Caco-2 (cell line): ENCODE data around the gene ADGRL4. TPM values are rescaled to one million over a fixed set of nuclear protein-coding genes. Genes with fewer than 3 reads are reported as not detected.

Experiments used
- BruUV-seq: library from RNA; stranded (reverse); fragments of 400-500 nt; replicated peaks from 2 replicates; lab custom pipeline; 2021; lab: Mats Ljungman, UMichigan
- CTCF ChIA-PET: fragments of 300-600 bp; sonication (Branson Sonifier 250); formaldehyde crosslinking; loops from one replicate; lab custom pipeline; 2022; ENCODE audit warnings: antibody characterized with exemption; lab: Charles Lee
- POLR2A ChIA-PET: fragments of 300-600 bp; sonication (Branson Sonifier 250); formaldehyde crosslinking; loops from one replicate; lab custom pipeline; 2022; ENCODE audit warnings: antibody characterized with exemption; lab: Charles Lee
- DNase-seq, 2 experiments: peaks; one replicate each; pipeline versions ENCODE4 v3.0.0 to v3.0.0-alpha.2; 2020 to 2022
- H3K27me3 ChIP-seq: replicated peaks from 2 replicates; pipeline ENCODE4 v1.6.0; 2011; ENCODE audit warnings: low read length; ENCODE audit not compliant: control insufficient read depth, insufficient read depth
- H3K36me3 ChIP-seq: 2 replicates; pipeline ENCODE4 v1.5.1; 2011; ENCODE audit warnings: low read length; ENCODE audit not compliant: control insufficient read depth, insufficient read depth
- H3K4me1 ChIP-seq: fragments of 250-450 bp; sonication (Bioruptor Pico); 2 replicates; pipeline ENCODE4 v1.5.1; 2020; ENCODE audit warnings: mild to moderate bottlenecking
- H3K4me3 ChIP-seq: 2 replicates; pipeline ENCODE4 v1.5.1; 2011; ENCODE audit warnings: low read depth, mild to moderate bottlenecking, control low read depth, low read length
- H3K9me3 ChIP-seq: fragments of 250-450 bp; sonication (Bioruptor Pico); 2 replicates; pipeline ENCODE4 v1.5.1; 2020; ENCODE audit warnings: mild to moderate bottlenecking, moderate library complexity
- H3K27ac Mint-ChIP-seq: one replicate; pipeline ENCODE4 v1.8.0; 2022; ENCODE audit warnings: mixed read lengths; ENCODE audit not compliant: unreplicated experiment
- H3K27me3 Mint-ChIP-seq: one replicate; pipeline ENCODE4 v1.8.0; 2022; ENCODE audit warnings: mixed read lengths; ENCODE audit not compliant: insufficient read depth, unreplicated experiment
- H3K36me3 Mint-ChIP-seq: one replicate; pipeline ENCODE4 v1.8.0; 2022; ENCODE audit warnings: mild to moderate bottlenecking, mixed read lengths; ENCODE audit not compliant: insufficient read depth, unreplicated experiment
- H3K4me1 Mint-ChIP-seq: one replicate; pipeline ENCODE4 v1.8.0; 2022; ENCODE audit warnings: low read depth, mixed read lengths; ENCODE audit not compliant: unreplicated experiment
- H3K4me3 Mint-ChIP-seq: one replicate; pipeline ENCODE4 v1.8.0; 2022; ENCODE audit warnings: mild to moderate bottlenecking, moderate library complexity, mixed read lengths; ENCODE audit not compliant: unreplicated experiment
- H3K9me3 Mint-ChIP-seq: one replicate; pipeline ENCODE4 v1.8.0; 2022; ENCODE audit warnings: mixed read lengths; ENCODE audit not compliant: unreplicated experiment
- CTCF ChIP-seq, 2 experiments: fragments of 200-600 bp in 1 of 2; IDR thresholded peaks; 1 replicate in 1 of 2; 2 replicates in 1 of 2; pipeline versions ENCODE4 v1.5.1 to v1.8.0; 2011 to 2022; ENCODE audit warnings: antibody characterized with exemption in 1 of 2, control low read depth in 1 of 2, inconsistent platforms in 1 of 2, low read depth in 1 of 2, low read length in 1 of 2, mild to moderate bottlenecking in 1 of 2, moderate library complexity in 1 of 2; ENCODE audit not compliant: insufficient read depth in 1 of 2, severe bottlenecking in 1 of 2, unreplicated experiment in 1 of 2
- intact Hi-C: fragments of 100-400 bp; cut with micrococcal nuclease; formaldehyde crosslinking; loops from one replicate; pipeline ENCODE4 v1.10.0; 2022; ENCODE audit not compliant: unreplicated experiment
- total RNA-seq: library from RNA; stranded (reverse); gene quantifications from 2 replicates; pipeline ENCODE4 v1.2.3, GENCODE V29; 2022

The ADGRL4 gene
- total RNA-seq, 1 experiment from 2014 or later: not detected

- ChIA-PET CTCF (no interaction called here), POLR2A (no interaction called here)
- Histone ChIP-seq H3K27me3 (no peaks in the 10 kb centered on the region), H3K9me3 (no peaks in the 10 kb centered on the region), H3K4me3 (no peak overlapping the region), H3K36me3 (no peaks in the 10 kb centered on the region), H3K4me1 (no peaks in the 10 kb centered on the region)
- no peak for TF ChIP-seq CTCF (IDR thresholded peaks at IDR 0.05; ENCODE audit: insufficient read depth in 1 of 2, low read depth in 1 of 2, low read length in 1 of 2, severe bottlenecking in 1 of 2, unreplicated experiment in 1 of 2)
- Mint-ChIP-seq H3K4me1 (no peaks in the 10 kb centered on the region), H3K36me3 (no peaks in the 10 kb centered on the region), H3K9me3 (no peaks in the 10 kb centered on the region), H3K27me3 (no peaks in the 10 kb centered on the region), H3K4me3 (no peak overlapping the region), H3K27ac (no peak overlapping the region)
- DNase-seq: no peak
- no TSS peak for BruUV-seq
- intact Hi-C loops: no loop called here
Measured at GRCh38 chr1:78871249-78871648, 135.3 kb downstream of the ADGRL4 start.

GRCh38 chr1:78869136-78869535 lies 137.4 kb downstream of the ADGRL4 start:
- no peaks in the 10 kb centered on the region for H3K9me3 ChIP-seq
- Mint-ChIP-seq H3K9me3 (no peaks in the 10 kb centered on the region), H3K36me3 (no peaks in the 10 kb centered on the region), H3K27ac (no peak overlapping the region), H3K4me3 (no peak overlapping the region), H3K27me3 (no peaks in the 10 kb centered on the region), H3K4me1 (no peaks in the 10 kb centered on the region)
- H3K4me1 ChIP-seq: no peaks in the 10 kb centered on the region
- DNase-seq: no peak
- POLR2A ChIA-PET: no interaction called here
- intact Hi-C loops: no loop called here
- no TSS peak for BruUV-seq
- no peaks in the 10 kb centered on the region for H3K36me3 ChIP-seq
- H3K27me3 ChIP-seq: no peaks in the 10 kb centered on the region
- no peak overlapping the region for H3K4me3 ChIP-seq
- TF ChIP-seq CTCF (IDR thresholded peaks at IDR 0.05; ENCODE audit: insufficient read depth in 1 of 2, low read depth in 1 of 2, low read length in 1 of 2, severe bottlenecking in 1 of 2, unreplicated experiment in 1 of 2): no peak
- CTCF ChIA-PET: no interaction called here

- no peak overlapping the region for H3K4me3 Mint-ChIP-seq
- no peak for TF ChIP-seq CTCF (IDR thresholded peaks at IDR 0.05; ENCODE audit: insufficient read depth in 1 of 2, low read depth in 1 of 2, low read length in 1 of 2, severe bottlenecking in 1 of 2, unreplicated experiment in 1 of 2)
- no peaks in the 10 kb centered on the region for H3K36me3 ChIP-seq
- intact Hi-C loops: no loop called here
- ChIA-PET POLR2A (no interaction called here), CTCF (no interaction called here)
- BruUV-seq: no TSS peak
- H3K4me1 ChIP-seq: no peaks in the 10 kb centered on the region
- no peak overlapping the region for H3K4me3 ChIP-seq
- H3K27ac Mint-ChIP-seq: no peak overlapping the region
- no peaks in the 10 kb centered on the region for H3K9me3 Mint-ChIP-seq
- H3K4me1 Mint-ChIP-seq: no peaks in the 10 kb centered on the region
- H3K27me3 Mint-ChIP-seq: peaks cover 4% of the 10 kb centered on the region
- no peaks in the 10 kb centered on the region for H3K9me3 ChIP-seq
- H3K36me3 Mint-ChIP-seq: no peaks in the 10 kb centered on the region
- no peak for DNase-seq
- H3K27me3 ChIP-seq: no peaks in the 10 kb centered on the region
Measured at GRCh38 chr1:78864175-78864574, 142.4 kb downstream of the ADGRL4 start.
